ENCODE measurements around the gene GLCCI1. TPM values are rescaled to one million over a fixed set of nuclear protein-coding genes. Genes with fewer than 3 reads are reported as not detected.
"Not testable (repeated sequence)": the region's sequence is repeated elsewhere in the genome, so short reads cannot be mapped to it uniquely, and the experiment has no call there.

Gene GLCCI1
- total RNA-seq, 2 experiments from 2014 or later = 37.7 to 43.6 TPM

DNA sequence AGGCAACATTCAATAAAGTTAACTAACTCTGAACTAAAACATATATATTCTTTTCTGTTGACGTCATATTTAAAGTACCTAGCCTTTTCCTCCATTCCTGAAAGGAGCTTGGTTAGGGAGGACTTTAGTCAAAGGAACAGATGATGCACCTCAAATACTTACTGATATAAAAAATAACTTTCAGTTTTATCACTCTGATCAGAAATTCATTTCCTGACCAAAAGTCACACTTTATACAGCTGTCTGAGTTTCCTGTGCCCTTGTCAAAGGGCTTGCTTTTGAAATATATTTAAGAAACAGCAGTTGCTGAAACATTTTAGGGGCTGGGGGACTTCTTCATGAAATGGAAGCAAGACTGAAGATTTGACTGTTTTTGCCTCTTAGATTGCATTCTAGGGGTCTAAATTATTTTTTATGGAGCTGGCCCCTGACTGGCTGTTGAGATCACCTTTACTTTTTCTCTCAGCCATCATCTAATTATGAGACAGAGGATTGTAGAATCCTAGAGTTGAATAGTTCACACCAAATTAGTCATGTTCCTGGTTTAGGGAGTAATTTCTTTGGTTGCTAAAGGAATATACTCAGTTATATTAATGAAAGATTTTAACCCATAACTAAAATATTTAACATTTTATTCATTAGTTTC, 46.6 kb downstream of the GLCCI1 start:
- ATAC-seq (peak; percentile 77), DNase-seq (no peak)
- Mint-ChIP-seq H3K27me3 (no peaks in the 10 kb centered on the region), H3K27ac (peak overlapping the region; percentile 11), H3K9me3 (ENCODE audit: low read depth) (no peaks in the 10 kb centered on the region), H3K4me1 (peaks cover 13% of the 10 kb centered on the region), H3K4me3 (no peak overlapping the region), H3K36me3 (peaks cover 28% of the 10 kb centered on the region)
- CTCF ChIA-PET = interaction anchor here (0.7 to 1.2 kb wide), 3 partner anchors 44 to 250 kb away, joined by 3 read pairs; no protein-coding TSS in a partner anchor

DNA sequence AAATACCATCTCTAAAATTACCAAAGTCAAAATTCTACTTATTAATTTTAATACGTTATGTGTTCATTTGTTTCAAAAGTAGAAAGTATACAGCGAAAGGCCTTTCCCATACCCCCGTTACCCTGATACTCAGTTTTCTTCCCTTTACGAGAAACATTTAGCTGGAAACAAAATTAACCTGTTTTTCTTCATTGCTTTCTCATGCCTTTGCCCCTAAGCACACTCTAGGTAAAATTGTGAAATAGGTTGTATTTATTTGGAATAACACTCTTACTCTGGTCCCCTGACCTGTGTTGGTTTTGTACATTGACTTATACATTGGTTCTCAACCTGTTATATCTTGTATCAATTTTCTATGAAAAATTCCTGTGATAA, 47.1 kb downstream of the GLCCI1 start:
- ATAC-seq = no peak
- Mint-ChIP-seq H3K9me3 (ENCODE audit: low read depth) (no peaks in the 10 kb centered on the region), H3K27me3 (no peaks in the 10 kb centered on the region), H3K4me1 (peaks cover 13% of the 10 kb centered on the region), H3K27ac (no peak overlapping the region), H3K4me3 (no peak overlapping the region), H3K36me3 (peaks cover 28% of the 10 kb centered on the region)
- CTCF ChIA-PET = interaction anchor here (0.7 to 1.2 kb wide), 3 partner anchors 45 to 251 kb away, joined by 3 read pairs; no protein-coding TSS in a partner anchor
- DNase-seq = no peak

GRCh38 chr7:8017423-8017822, 48.8 kb downstream of the GLCCI1 start:
- no peaks in the 10 kb centered on the region for H3K9me3 Mint-ChIP-seq (ENCODE audit: low read depth)
- no peak overlapping the region for H3K27ac Mint-ChIP-seq
- peaks cover 13% of the 10 kb centered on the region for H3K4me1 Mint-ChIP-seq
- CTCF ChIA-PET = interaction anchor here (0.6 to 0.9 kb wide), 2 partner anchors 10 to 18 kb away, joined by 3 read pairs; no protein-coding TSS in a partner anchor
- no peak for DNase-seq
- ATAC-seq = no peak
- H3K4me3 Mint-ChIP-seq = no peak overlapping the region
- H3K36me3 Mint-ChIP-seq = peaks cover 23% of the 10 kb centered on the region
- no peaks in the 10 kb centered on the region for H3K27me3 Mint-ChIP-seq

- DNase-seq (no peak), ATAC-seq (no peak)
- no peak overlapping the region for H3K27ac Mint-ChIP-seq
- H3K4me1 Mint-ChIP-seq = peaks cover 13% of the 10 kb centered on the region
- CTCF ChIA-PET = no interaction called here
- no peaks in the 10 kb centered on the region for H3K9me3 Mint-ChIP-seq (ENCODE audit: low read depth)
- H3K27me3 Mint-ChIP-seq = no peaks in the 10 kb centered on the region
- H3K4me3 Mint-ChIP-seq = no peak overlapping the region
- peaks cover 28% of the 10 kb centered on the region for H3K36me3 Mint-ChIP-seq
Observed at GRCh38 chr7:8018961-8019360, 50.4 kb downstream of the GLCCI1 start.

- H3K4me3 Mint-ChIP-seq = no peak overlapping the region
- H3K27ac Mint-ChIP-seq = no peak overlapping the region
- H3K4me1 Mint-ChIP-seq = no peaks in the 10 kb centered on the region
- H3K9me3 Mint-ChIP-seq (ENCODE audit: low read depth) = peaks cover 24% of the 10 kb centered on the region
- peaks cover 49% of the 10 kb centered on the region for H3K36me3 Mint-ChIP-seq
- DNase-seq (no peak), ATAC-seq (no peak)
- no peaks in the 10 kb centered on the region for H3K27me3 Mint-ChIP-seq
- CTCF ChIA-PET = interaction anchor here (1.2 to 2.4 kb wide), 3 partner anchors 12 to 20 kb away, joined by 3 to 8 read pairs (median 3); no protein-coding TSS in a partner anchor
Observed at GRCh38 chr7:8022628-8023027, 54.0 kb downstream of the GLCCI1 start.

GRCh38 chr7:8035192-8035591, 66.6 kb downstream of the GLCCI1 start:
- CTCF ChIA-PET = interaction anchor here (0.8 to 3.4 kb wide), 20 partner anchors 12 to 354 kb away, joined by 3 to 18 read pairs (median 4); partner anchors contain the start of gene GLCCI1
- H3K4me1 Mint-ChIP-seq = peaks cover 13% of the 10 kb centered on the region
- peaks cover 3% of the 10 kb centered on the region for H3K9me3 Mint-ChIP-seq (ENCODE audit: low read depth)
- no peak overlapping the region for H3K27ac Mint-ChIP-seq
- H3K27me3 Mint-ChIP-seq = no peaks in the 10 kb centered on the region
- peaks cover 38% of the 10 kb centered on the region for H3K36me3 Mint-ChIP-seq
- DNase-seq = no peak
- no peak for ATAC-seq
- H3K4me3 Mint-ChIP-seq = no peak overlapping the region

DNA sequence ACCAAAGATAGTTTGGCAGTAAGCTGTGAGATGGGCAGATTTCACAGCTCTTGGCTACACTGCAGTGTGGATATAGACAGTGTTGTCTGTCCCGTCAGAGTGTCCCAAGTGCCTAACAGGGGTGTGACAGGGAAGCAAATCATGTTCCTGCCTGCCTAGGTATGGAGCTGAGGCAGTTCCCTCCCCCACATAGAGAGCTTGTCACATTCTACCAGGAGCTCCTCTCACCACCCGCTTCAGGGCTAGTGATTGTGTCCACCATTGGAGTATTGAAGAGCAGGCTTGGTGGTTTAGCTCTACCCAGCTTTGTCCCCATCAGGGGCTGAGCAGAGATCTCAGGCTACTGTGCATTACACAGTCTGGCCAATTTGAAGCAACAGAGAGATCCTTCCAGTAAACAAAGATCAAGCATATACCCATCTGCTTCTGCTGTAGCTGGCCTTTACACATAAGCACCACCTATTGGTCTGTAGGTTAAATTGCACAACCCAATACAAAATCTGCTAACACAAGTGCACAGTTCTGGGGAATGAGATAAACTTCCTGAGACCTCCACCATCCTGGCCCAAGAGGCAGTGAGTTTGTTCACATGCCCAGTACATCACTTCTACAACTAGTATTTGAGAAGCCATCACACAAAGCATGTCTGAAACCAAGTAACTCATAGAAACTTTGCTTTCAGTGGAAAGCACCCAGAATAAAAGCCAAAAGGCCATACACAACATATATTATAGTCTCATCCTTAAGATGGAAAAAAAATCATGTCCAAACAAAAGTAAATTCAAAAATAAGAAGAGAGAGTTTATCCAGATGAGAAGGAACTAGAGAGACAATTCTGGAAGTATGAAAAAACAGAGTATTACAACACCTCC, 67.3 kb downstream of the GLCCI1 start:
- CTCF ChIA-PET = interaction anchor here (0.8 to 3.4 kb wide), 21 partner anchors 12 to 354 kb away, joined by 3 to 18 read pairs (median 3); partner anchors contain the start of gene GLCCI1
- Mint-ChIP-seq H3K4me3 (no peak overlapping the region), H3K27ac (peak overlapping the region; percentile 30), H3K4me1 (peaks cover 18% of the 10 kb centered on the region), H3K36me3 (peaks cover 37% of the 10 kb centered on the region), H3K27me3 (no peaks in the 10 kb centered on the region), H3K9me3 (ENCODE audit: low read depth) (peaks cover 3% of the 10 kb centered on the region)
- no peak for DNase-seq
- peak; percentile 81 for ATAC-seq

DNA sequence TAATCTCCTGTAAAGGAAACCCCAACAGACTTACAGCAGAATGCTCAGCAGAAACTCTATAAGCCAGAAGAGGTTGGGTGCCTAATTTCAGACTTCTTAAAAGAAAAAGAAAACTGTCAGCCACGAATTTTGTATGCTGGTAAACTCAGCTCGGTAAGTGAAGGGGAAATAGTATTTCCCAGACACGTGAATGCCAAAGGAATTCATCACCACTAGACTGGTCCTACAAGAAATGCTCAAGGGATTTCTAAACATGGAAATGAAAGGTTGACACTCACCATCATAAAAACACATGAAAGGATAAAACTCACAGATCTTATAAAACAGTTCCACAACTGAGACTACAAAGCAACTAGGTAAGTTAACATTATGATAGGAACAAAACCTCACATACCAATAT, 68.6 kb downstream of the GLCCI1 start:
- no peak for ATAC-seq
- CTCF ChIA-PET = interaction anchor here (1.1 kb wide), 1 partner anchor 15 kb away, joined by 3 read pairs; no protein-coding TSS in a partner anchor
- Mint-ChIP-seq H3K27ac (no peak overlapping the region), H3K36me3 (peaks cover 41% of the 10 kb centered on the region), H3K4me1 (peaks cover 22% of the 10 kb centered on the region), H3K27me3 (no peaks in the 10 kb centered on the region), H3K9me3 (ENCODE audit: low read depth) (peaks cover 3% of the 10 kb centered on the region), H3K4me3 (no peak overlapping the region)
- DNase-seq = no peak

DNA sequence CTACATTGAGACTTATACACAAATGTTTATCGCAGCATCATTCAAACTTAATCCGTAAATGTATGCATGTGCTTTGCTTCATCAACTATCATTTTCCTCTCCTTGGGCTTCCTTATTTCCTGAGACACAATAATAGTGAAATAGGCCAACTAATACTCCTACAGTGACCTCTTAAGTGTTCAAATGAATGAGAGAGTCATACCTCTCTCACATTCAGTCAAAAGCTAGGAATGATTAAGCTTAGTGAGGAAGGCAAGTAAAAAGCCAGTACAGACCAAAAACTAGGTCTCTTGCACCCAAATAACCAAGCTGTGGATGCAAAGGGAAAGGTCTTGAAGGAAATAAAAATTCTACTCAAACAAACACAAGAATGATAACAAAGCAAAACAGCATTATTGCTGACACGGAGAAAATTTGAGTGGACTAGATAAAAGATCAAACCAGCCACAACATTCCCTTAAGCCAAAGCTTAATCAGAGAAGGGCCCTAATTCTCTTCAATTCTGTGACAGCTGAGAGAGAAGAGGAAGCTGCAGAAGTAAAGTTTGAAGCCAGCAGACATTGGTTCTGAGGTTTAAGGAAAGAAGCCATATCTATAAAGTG, 72.3 kb downstream of the GLCCI1 start:
- DNase-seq = no peak
- Mint-ChIP-seq H3K4me1 (peaks cover 40% of the 10 kb centered on the region), H3K27me3 (no peaks in the 10 kb centered on the region), H3K27ac (no peak overlapping the region), H3K4me3 (no peak overlapping the region), H3K36me3 (peaks cover 57% of the 10 kb centered on the region), H3K9me3 (ENCODE audit: low read depth) (peaks cover 5% of the 10 kb centered on the region)
- CTCF ChIA-PET = interaction anchor here (0.8 kb wide), 1 partner anchor 149 kb away, joined by 3 read pairs; no protein-coding TSS in a partner anchor
- no peak for ATAC-seq

GRCh38 chr7:8042796-8043535, 74.4 kb downstream of the GLCCI1 start:
- Mint-ChIP-seq H3K9me3 (ENCODE audit: low read depth) (peaks cover 2% of the 10 kb centered on the region), H3K27me3 (no peaks in the 10 kb centered on the region), H3K4me1 (peaks cover 40% of the 10 kb centered on the region), H3K36me3 (peaks cover 45% of the 10 kb centered on the region), H3K27ac (no peak overlapping the region), H3K4me3 (no peak overlapping the region)
- DNase-seq (no peak), ATAC-seq (no peak)
- CTCF ChIA-PET = interaction anchor here (0.7 kb wide), 1 partner anchor 62 kb away, joined by 3 read pairs; no protein-coding TSS in a partner anchor

- Mint-ChIP-seq H3K27ac (peak overlapping the region; percentile 24), H3K4me3 (no peak overlapping the region), H3K36me3 (peaks cover 42% of the 10 kb centered on the region), H3K4me1 (peaks cover 40% of the 10 kb centered on the region), H3K9me3 (ENCODE audit: low read depth) (peaks cover 2% of the 10 kb centered on the region), H3K27me3 (no peaks in the 10 kb centered on the region)
- CTCF ChIA-PET = no interaction called here
- no peak for DNase-seq
- peak; percentile 75 for ATAC-seq
Observed at GRCh38 chr7:8044761-8045430, 76.3 kb downstream of the GLCCI1 start.

DNA sequence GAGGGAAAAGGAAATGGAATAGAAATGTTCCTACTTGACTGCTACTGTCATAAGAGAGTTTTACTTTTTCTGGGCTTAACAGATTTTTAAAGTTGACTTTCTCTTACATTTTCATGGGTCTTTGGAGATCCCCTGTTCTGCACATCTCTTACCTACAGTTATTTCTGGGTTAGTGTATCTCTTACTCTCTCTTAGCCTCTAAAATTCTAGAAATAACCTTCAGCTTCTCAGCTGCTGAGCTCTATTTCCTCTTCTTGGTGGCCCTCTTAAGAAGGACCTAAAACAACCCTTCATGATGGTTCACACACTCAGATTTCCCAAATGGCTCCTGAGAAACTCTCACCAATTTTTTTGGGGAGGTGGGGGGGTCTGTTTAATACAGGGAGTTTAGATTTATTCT, 79.5 kb downstream of the GLCCI1 start:
- H3K27me3 Mint-ChIP-seq; DNase-seq; ATAC-seq; CTCF ChIA-PET; H3K4me3 Mint-ChIP-seq; H3K27ac Mint-ChIP-seq; H3K9me3 Mint-ChIP-seq (ENCODE audit: low read depth): not testable (repeated sequence)
- Mint-ChIP-seq H3K4me1 (peaks cover 35% of the 10 kb centered on the region), H3K36me3 (peaks cover 30% of the 10 kb centered on the region)
